ENCODE data around the gene SCP2. TPM values are rescaled to one million over a fixed set of nuclear protein-coding genes. Genes with fewer than 3 reads are reported as not detected.

SCP2 gene
- total RNA-seq, 2 donors from 2014 or later = 69.9 to 78.8 TPM

DNA sequence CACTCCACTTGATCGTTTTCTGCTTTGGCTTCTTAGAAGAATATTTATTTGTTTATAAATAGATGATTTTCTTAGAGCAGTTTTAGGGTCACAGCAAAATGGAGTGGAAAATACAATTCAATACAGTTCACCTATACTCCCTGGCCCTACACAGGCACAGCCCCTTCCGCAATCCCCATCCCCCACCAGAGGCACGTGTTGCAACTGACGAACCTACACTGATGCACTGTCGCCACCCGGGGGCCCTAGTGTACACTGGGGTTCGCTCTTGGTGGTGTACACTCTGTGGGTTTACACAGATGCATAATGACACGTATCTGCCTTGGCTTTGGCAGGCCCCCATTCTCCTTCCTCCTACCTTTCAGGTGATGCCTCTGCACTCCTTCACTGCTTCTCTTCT, 13.5 kb upstream of the SCP2 start:
- no peak overlapping the region for H3K27ac Mint-ChIP-seq
- ATAC-seq (no peak), DNase-seq (ENCODE audit: low spot score in 2 of 2) (no peak)
- H3K9me3 Mint-ChIP-seq = no peaks in the 10 kb centered on the region
- no peaks in the 10 kb centered on the region for H3K36me3 Mint-ChIP-seq

DNA sequence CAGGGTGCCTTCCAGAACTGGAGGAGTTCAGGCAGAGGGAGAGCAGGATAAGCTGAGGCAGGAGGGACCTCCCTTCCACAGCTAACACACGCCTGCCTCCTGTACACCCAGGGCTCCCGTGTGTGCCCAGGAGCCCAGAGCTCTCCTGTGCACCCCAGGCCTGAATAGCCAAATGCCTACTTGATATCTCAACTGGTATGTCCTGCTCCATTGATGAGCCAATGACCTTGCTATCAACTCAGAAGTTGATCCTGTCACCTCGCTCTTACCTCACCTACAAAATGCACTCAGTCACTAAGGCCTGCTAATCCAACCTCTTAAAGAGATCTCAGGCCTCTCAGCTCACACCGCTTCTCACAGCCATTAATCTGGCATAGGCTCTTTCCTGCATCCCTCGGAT, 12.6 kb upstream of the SCP2 start:
- H3K9me3 Mint-ChIP-seq = no peaks in the 10 kb centered on the region
- no peak for ATAC-seq
- no peak overlapping the region for H3K27ac Mint-ChIP-seq
- no peaks in the 10 kb centered on the region for H3K36me3 Mint-ChIP-seq
- no peak for DNase-seq (ENCODE audit: low spot score in 2 of 2)

DNA sequence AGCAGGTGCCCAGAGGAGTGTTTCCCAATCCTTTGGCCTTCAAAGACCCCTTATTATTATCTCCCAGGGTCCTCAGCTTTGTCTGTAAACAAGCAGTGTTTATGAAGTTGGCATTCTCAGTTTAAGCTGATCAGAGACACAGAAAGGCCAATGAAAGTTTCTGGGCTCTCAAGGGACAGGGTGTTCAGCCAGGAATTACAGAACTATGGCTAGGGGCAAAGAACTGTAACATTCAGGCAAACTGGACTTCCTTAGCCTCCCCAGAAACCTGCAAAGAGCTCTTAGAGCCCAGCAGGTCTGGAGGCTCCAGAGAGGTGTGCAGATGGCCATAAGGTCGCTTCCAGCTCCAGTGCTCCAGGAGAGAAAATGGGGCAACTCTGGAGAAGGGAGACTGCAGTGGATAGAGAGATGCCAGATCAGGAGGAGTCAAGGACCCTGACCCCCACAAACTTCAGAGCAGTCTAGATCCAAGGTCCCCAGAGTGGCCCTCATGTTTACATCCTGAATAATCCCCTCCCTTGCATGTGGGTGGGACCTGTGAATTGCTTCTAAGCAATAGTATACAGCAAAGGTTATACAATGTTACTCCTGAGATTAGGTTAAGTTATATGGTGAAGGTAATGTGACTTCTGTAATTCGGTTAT, 11.7 kb upstream of the SCP2 start:
- DNase-seq (ENCODE audit: low spot score in 2 of 2) (no peak), ATAC-seq (no peak)
- no peaks in the 10 kb centered on the region for H3K36me3 Mint-ChIP-seq
- H3K27ac Mint-ChIP-seq = peak overlapping the region in 1 of 2 donors; percentile 30
- no peaks in the 10 kb centered on the region for H3K9me3 Mint-ChIP-seq

DNA sequence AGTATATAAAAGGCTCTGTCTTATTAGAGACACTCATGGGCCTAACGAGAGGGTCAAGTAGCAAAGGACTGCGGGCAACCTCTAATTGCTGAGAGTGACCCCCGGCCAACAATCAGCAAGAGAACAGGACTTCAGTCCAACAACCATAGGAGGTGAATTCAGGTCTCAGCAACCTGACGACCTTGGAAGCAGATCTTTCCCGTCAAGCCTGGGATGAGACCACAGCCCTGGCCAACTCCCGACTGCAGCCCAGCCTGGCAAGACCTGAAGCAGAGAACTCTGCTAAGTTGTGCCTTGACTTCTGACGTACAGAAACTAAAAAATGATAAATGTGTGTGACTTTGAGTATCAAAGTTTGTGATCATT, 11.2 kb upstream of the SCP2 start:
- no peak overlapping the region for H3K27ac Mint-ChIP-seq
- ATAC-seq (no peak), DNase-seq (ENCODE audit: low spot score in 2 of 2) (no peak)
- H3K9me3 Mint-ChIP-seq = no peaks in the 10 kb centered on the region
- no peaks in the 10 kb centered on the region for H3K36me3 Mint-ChIP-seq

DNA sequence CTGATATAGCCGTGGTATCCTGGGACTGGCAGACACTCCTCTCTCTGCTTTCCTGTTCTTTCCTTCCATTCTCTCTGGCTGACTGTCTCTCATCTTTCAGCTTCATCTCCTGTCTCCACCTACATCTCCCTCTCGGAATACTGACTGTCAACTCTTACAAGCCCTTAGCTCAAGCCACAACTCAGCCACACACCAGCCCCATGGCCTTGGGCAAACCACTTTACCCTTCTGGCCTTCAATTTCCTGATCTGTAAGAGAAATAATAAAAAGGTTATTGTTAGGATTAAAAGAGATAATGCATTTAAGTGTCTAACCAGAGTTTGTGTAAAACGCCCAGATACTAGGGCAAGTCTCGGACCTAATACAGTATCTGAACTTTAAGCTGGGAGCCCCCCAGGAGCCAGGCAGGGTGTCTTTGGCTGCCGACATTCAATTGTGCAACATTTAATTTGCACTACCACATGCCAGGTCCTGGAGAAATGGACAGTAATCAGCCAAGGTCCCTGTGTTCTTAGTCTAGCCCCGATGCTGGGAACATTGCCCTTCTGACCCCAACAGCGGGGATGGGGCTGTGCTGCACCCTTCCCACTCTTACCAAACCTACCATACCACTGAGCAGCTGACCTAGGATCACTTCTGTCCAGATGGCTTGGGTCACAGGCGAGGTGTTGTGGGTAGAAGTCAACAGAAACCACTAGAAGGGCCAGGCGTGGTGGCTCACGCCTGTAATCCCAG, 10.7 kb upstream of the SCP2 start:
- Mint-ChIP-seq H3K36me3 (no peaks in the 10 kb centered on the region), H3K9me3 (no peaks in the 10 kb centered on the region), H3K27ac (no peak overlapping the region)
- ATAC-seq = no peak
- DNase-seq (ENCODE audit: low spot score in 2 of 2) = no peak

DNA sequence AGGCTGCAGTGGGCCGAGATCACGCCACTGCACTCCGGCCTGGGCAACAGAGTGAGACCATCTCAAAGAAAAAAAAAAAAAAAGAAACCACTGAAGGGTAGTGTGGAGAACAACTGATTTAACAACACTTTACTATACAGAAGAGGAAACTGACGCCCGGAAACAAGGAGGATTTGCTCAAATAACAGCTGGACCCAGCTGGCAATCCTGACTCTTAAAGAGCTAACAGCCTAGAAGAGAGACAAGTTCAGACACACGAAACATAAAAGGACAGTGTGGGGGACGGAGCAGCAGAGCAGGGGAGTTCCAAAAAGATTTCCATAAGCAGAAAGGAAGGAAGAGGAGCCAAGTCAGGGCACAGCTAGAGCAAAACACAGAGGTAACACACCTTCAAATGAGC, 9.9 kb upstream of the SCP2 start:
- no peak for DNase-seq (ENCODE audit: low spot score in 2 of 2)
- Mint-ChIP-seq H3K27ac (no peak overlapping the region), H3K9me3 (no peaks in the 10 kb centered on the region), H3K36me3 (no peaks in the 10 kb centered on the region)
- ATAC-seq = no peak

DNA sequence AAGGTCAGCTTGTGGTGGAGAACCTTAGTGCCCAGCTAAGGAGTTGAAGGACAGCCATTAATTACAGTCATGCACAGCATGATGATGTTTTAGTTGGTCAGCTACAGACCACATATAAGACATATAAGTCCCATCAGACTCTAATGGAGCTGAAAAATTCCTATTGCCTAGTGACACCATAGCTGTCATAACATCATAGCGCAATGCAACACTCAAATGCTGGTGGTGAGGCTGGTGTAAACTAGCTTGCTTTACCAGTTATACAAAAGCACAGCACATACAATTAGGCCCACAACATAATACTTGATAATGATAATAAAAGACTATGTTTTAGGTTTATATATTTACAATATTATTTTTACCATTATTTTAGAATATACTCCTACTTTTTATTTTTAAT, 9.5 kb upstream of the SCP2 start:
- ATAC-seq (no peak), DNase-seq (ENCODE audit: low spot score in 2 of 2) (no peak)
- Mint-ChIP-seq H3K36me3 (no peaks in the 10 kb centered on the region), H3K9me3 (no peaks in the 10 kb centered on the region), H3K27ac (no peak overlapping the region)

DNA sequence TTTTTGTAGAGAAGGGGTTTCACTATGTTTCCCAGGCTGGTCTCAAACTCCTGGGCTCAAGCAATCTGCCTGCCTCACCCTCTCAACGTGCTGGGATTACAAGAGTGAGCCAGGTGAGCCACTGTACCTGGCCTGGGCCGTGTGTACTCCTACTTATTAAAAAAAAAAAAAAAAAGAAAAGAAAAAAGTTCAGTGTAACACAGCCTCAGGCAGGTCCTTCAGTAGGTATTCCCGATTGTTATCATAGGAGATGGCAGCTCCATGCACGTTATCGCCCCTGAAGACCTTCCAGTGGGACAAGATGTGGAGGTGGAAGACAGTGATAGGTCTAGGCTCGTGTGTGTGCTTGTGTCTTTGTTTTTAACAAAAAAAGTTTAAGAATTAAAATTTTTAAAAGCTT, 8.9 kb upstream of the SCP2 start:
- no peak for ATAC-seq
- DNase-seq (ENCODE audit: low spot score in 2 of 2) = no peak
- Mint-ChIP-seq H3K9me3 (no peaks in the 10 kb centered on the region), H3K27ac (no peak overlapping the region), H3K36me3 (no peaks in the 10 kb centered on the region)

DNA sequence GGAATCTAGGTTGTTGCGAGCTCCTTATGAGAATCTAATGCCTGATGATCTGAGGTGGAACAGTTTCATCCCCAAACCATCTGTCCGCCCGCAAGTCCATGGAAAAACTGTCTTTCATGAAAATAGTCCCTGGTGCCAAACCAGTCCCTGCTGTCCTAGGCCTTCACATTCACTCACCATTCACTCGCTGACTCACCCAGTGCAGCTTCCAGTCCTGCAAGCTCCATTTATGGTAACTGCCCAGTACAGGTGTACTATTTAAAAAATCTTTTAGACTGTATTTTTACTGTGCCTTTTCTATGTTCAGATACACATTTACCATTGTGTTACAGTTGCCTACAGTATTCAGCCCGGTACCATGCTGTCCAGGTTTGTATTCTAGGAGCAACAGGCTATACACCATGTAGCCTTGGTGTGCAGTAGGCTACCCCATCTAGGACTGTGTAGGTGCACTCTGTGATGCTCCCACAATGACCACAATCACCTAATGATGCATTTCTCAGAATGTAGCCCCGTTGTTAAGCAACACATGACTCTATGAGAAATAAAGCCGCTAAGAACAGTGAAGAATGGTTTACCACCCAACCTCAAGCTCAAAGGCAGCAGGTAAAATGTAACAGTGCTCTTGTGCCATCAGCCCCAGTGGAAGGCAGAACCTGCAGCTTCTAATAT, 7.9 kb upstream of the SCP2 start:
- H3K9me3 Mint-ChIP-seq = no peaks in the 10 kb centered on the region
- peak overlapping the region in 1 of 2 donors; percentile 62 for H3K27ac Mint-ChIP-seq
- ATAC-seq (peak; percentile 27 to 29), DNase-seq (ENCODE audit: low spot score in 2 of 2) (no peak)
- H3K36me3 Mint-ChIP-seq = no peaks in the 10 kb centered on the region

DNA sequence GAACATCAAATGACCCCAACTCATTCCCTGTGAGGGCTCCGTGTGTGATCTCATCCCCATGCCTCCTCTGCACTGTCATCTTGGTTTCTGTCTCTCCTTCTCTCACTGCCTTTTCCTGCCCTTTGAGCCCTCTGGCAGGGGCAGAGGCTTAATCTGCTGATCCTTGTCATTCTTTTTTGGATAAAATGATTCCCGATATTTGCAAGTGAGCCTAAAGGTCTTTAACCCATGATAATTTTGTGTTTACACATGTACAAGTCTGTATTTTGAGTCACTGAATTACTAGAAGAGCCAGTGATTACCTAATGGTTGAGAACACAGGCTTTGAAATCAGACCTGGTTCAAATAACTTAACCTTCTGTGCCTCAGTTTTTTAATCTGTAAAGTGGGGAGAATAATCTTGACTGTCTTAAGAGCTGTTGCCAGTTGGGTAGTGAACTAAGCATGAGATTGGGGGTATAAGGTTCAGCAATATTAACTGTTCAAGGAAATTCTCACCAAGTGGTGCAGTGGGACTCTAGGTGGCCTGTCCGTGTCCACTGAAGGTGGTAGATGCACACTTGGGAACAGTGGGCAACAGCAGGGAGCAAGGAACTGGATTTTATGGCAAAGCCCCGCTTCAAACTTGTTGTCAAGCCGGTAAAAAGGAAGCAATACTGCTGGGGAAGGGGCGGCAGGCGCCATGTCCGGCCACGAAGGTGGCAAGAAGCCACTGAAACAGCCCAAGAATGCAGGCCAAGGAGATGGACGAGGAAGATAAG, 7.2 kb upstream of the SCP2 start:
- Mint-ChIP-seq H3K36me3 (no peaks in the 10 kb centered on the region), H3K27ac (peak overlapping the region; percentile 62 to 63), H3K9me3 (no peaks in the 10 kb centered on the region)
- DNase-seq (ENCODE audit: low spot score in 2 of 2) (no peak), ATAC-seq (no peak)

DNA sequence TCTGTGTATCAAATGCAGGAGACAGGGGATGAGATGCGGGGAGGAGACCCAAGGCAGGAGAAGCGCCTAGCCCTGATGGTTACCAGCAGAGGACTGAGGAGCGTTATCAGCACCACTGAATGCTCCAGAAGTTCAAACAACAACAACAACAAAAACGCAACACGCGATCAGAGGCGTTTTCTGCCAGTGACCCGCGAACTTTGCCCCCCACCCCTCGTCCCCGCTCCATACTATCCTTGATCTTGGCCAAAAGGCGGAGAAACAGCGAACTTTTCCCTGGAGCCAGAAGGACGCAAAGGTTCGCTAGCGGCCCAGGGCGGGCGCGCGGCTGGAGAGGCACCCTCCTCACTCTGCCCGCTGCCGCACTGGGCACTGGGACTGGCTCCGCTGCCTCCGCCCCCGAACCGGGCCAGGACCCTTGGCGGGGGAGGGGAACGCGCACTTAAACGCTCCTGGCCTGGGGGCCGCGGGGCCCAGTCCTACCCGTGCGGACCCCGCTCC, 6.2 kb upstream of the SCP2 start:
- Mint-ChIP-seq H3K36me3 (no peaks in the 10 kb centered on the region), H3K27ac (peak overlapping the region; percentile 17 to 62), H3K9me3 (no peaks in the 10 kb centered on the region)
- DNase-seq (ENCODE audit: low spot score in 2 of 2) = no peak
- ATAC-seq = no peak

DNA sequence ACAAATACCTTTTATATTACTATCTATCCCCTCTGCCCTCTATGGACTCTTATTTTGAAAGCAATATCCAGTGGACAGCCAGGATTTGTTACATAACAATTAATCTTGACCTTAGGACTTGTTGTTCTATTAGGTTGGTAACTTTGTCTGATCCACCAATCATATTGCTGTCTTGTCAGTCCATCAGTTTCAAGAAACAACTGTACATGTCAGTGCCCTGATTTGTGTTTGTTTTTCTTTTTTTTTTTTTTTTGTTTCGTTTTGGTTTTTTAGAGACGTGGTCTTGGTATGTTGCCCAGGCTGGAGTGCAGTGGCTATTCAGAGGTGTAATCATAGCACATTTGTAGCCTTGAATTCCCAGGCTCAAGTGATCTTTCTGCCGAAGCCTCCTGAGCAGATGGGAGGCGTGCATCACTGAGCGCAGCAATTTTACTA, 1.5 kb upstream of the SCP2 start:
- ATAC-seq (no peak), DNase-seq (ENCODE audit: low spot score in 2 of 2) (no peak)
- no peak overlapping the region for H3K27ac Mint-ChIP-seq
- peaks cover 0 to 11% of the 10 kb centered on the region in 2 donors for H3K36me3 Mint-ChIP-seq
- no peaks in the 10 kb centered on the region for H3K9me3 Mint-ChIP-seq

DNA sequence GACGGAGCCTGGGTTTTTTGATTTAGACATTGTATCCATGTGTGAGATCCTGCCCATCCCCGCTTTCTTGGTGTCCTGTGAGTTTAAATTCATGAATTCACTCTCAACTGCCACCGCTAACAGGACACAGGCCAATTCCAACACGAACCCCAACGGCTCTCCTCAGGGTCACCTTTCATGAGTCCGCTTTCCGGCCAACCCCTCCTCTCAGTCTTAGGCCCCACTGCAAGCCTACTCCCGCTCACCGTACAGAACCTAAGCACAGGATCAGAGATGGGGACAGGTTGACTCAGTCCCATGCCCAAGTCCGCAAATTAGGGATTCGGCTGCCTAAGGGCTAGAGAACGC, 238 bp upstream of the SCP2 start:
- DNase-seq (ENCODE audit: low spot score in 2 of 2) (no peak), ATAC-seq (no peak)
- H3K9me3 Mint-ChIP-seq = no peaks in the 10 kb centered on the region
- H3K36me3 Mint-ChIP-seq = peaks cover 0 to 11% of the 10 kb centered on the region in 2 donors
- peak overlapping the region; percentile 7 to 88 for H3K27ac Mint-ChIP-seq

DNA sequence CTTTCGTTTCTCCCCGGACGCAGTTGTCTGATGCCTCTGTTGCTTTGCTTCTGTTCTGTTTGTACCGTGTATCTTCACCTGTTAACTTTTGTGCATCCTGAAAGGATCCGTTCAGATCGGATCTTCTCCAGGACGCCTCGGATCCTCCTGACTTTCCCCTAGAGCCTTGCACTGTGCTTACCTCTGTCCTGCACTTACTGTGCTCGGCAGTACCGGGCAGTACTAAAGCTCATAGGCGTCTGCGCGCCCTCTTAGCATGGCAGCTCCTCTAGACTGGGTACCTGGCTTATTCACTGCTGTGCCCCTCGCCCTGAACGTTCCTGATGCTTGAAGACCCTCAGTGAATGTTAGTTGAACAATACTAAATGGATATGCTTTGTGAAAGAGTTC, 934 bp downstream of the SCP2 start:
- Mint-ChIP-seq H3K36me3 (peaks cover 0 to 11% of the 10 kb centered on the region in 2 donors), H3K9me3 (no peaks in the 10 kb centered on the region), H3K27ac (peak overlapping the region; percentile 63 to 88)
- ATAC-seq (peak; percentile 2 to 39), DNase-seq (ENCODE audit: low spot score in 2 of 2) (no peak)

DNA sequence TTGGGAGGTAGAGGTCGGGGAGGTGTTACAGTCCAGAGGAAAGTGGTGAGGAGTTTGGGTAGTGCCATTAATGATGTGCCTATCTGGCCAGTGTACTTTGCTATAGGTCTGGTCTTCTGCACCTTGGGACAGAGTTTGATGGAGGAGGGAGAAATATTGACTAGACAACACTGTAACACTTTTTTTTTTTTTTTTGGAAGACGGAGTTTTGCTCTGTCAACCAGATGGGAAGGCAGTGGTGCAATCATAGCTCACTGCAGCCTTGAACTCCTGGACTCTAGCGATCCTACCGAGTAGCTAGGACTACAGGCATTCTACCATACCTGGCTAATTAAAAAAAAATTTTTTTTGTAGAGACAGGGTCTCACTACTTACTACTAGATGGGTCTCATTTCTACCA, 1.9 kb downstream of the SCP2 start:
- H3K27ac Mint-ChIP-seq = no peak overlapping the region
- H3K36me3 Mint-ChIP-seq = peaks cover 0 to 11% of the 10 kb centered on the region in 2 donors
- ATAC-seq (no peak), DNase-seq (ENCODE audit: low spot score in 2 of 2) (no peak)
- no peaks in the 10 kb centered on the region for H3K9me3 Mint-ChIP-seq

DNA sequence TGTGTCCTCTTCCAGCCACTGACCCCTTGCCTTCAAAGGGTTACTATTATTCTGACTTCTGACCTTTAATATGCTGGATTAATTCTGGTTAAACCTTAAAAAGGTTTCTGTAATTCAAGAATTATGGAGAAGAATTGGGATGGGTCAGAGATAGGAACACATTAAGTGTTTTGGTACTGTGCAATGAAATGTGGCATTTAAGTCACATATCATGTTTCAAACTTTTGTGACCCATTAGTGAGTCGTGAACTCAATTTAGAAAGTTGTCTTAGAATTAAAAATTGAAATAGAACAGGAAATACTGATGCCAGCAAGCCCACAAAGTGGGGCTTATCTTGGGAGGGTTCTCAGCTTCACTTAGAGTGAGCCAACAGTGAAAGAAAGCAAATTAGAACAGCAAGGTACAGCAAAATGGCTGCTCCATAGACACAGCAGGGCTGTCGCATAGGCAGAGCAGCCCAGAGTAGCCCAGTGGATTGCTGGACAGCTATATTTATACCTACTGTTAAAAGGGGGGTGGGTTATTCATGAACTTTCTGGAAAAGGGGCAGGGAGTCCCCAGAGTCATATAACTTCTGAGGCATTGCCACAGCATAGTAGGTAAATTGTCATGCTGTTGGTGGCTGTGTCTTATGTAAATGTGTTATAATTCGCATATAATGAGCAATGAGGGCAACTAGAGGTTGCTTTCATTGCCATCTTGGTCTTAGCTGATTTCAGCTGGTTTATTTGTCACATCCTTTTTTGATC, 10.5 kb downstream of the SCP2 start:
- no peak for DNase-seq (ENCODE audit: low spot score in 2 of 2)
- no peaks in the 10 kb centered on the region for H3K9me3 Mint-ChIP-seq
- ATAC-seq = no peak
- H3K27ac Mint-ChIP-seq = no peak overlapping the region
- H3K36me3 Mint-ChIP-seq = no peaks in the 10 kb centered on the region

DNA sequence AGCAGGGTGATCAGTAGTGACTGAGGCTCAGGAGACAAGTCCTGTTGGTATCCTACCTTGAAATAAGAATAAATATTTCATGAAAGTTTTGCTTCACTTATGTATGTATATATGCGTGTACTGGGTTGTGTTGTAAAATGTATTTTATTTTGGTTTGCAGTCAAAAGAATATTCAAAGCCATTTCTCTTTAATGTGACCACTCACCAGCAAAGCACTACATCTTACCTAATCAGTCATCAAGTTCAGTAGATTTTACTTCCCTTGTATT, 11.0 kb downstream of the SCP2 start:
- no peaks in the 10 kb centered on the region for H3K9me3 Mint-ChIP-seq
- ATAC-seq (no peak), DNase-seq (ENCODE audit: low spot score in 2 of 2) (no peak)
- H3K36me3 Mint-ChIP-seq = no peaks in the 10 kb centered on the region
- no peak overlapping the region for H3K27ac Mint-ChIP-seq
